H1 (cell line): Measurements from ENCODE around the gene MCC. TPM values are rescaled to one million over a fixed set of nuclear protein-coding genes. Genes with fewer than 3 reads are reported as not detected.

Experiments used
- CTCF ChIA-PET: fragments of 300-600 bp; sonication (Branson Sonifier 250); formaldehyde crosslinking; loops from one replicate; lab custom pipeline; 2021; ENCODE audit not compliant: partially characterized antibody; lab: Charles Lee
- POLR2A ChIA-PET: fragments of 300-600 bp; sonication (Branson Sonifier 250); formaldehyde crosslinking; loops from one replicate; lab custom pipeline; 2021; ENCODE audit warnings: inconsistent platforms; ENCODE audit not compliant: partially characterized antibody; lab: Charles Lee
- DNase-seq, 2 experiments: peaks; one replicate each; pipeline versions ENCODE4 v3.0.0 to v3.0.0-alpha.2; 2010 to 2022; ENCODE audit warnings: low spot score in 2 of 2, low read depth in 1 of 2, mixed read lengths in 1 of 2
- FAIRE-seq: peaks from 2 replicates; lab custom pipeline; 2011; peaks lifted over from hg19 to GRCh38; lab: Jason Lieb, UNC
- H2AFZ ChIP-seq: 2 replicates; pipeline ENCODE4 v1.8.1; 2012; ENCODE audit warnings: low read length, inconsistent platforms
- H2AK5ac ChIP-seq: 2 replicates; pipeline ENCODE4 v1.6.1; 2013; ENCODE audit warnings: low read depth, low read length
- H2BK120ac ChIP-seq: replicated peaks from 2 replicates; pipeline ENCODE3; 2013; ENCODE audit warnings: low read depth, low read length, inconsistent platforms
- H2BK12ac ChIP-seq: 2 replicates; pipeline ENCODE4 v1.6.1; 2013; ENCODE audit warnings: low read depth, low read length
- H2BK15ac ChIP-seq: 2 replicates; pipeline ENCODE4 v1.6.1; 2013; ENCODE audit warnings: low read length
- H2BK20ac ChIP-seq: 2 replicates; pipeline ENCODE4 v1.6.1; 2013; ENCODE audit warnings: low read length
- H2BK5ac ChIP-seq: 2 replicates; pipeline ENCODE4 v1.6.1; 2013; ENCODE audit warnings: low read depth, low read length
- H3K14ac ChIP-seq: 2 replicates; pipeline ENCODE4 v1.6.1; 2013; ENCODE audit warnings: inconsistent platforms; ENCODE audit not compliant: insufficient read length
- H3K18ac ChIP-seq: 2 replicates; pipeline ENCODE4 v1.6.1; 2013; ENCODE audit warnings: low read length; ENCODE audit errors: extremely low read depth
- H3K23ac ChIP-seq: 2 replicates; pipeline ENCODE4 v1.6.1; 2013; ENCODE audit warnings: inconsistent platforms; ENCODE audit not compliant: insufficient read length
- H3K23me2 ChIP-seq: 2 replicates; pipeline ENCODE4 v1.6.1; 2013; ENCODE audit warnings: low read depth, low read length
- H3K27ac ChIP-seq: 2 replicates; pipeline ENCODE4 v1.6.1; 2011; ENCODE audit warnings: low read depth, low read length, inconsistent platforms
- H3K27me3 ChIP-seq, 4 experiments: replicated peaks in 1 of 4; 1 replicate in 1 of 4; 2 replicates in 3 of 4; pipeline versions ENCODE4 v1.6.1 to v1.8.1; 2011 to 2013; ENCODE audit warnings: low read length in 3 of 4, mild to moderate bottlenecking in 3 of 4, inconsistent platforms in 2 of 4, mixed read lengths in 2 of 4, moderate library complexity in 1 of 4; ENCODE audit not compliant: control insufficient read depth in 3 of 4, insufficient read depth in 3 of 4; ENCODE audit errors: extremely low read depth in 1 of 4
- H3K36me3 ChIP-seq, 4 experiments: 2 replicates each; pipeline versions ENCODE4 v1.6.1 to v1.8.1; 2011 to 2013; ENCODE audit warnings: mild to moderate bottlenecking in 4 of 4, low read length in 3 of 4, moderate library complexity in 2 of 4, control low read depth in 1 of 4, inconsistent platforms in 1 of 4; ENCODE audit not compliant: insufficient read depth in 4 of 4, control insufficient read depth in 2 of 4
- H3K4ac ChIP-seq: replicated peaks from 2 replicates; pipeline ENCODE3; 2013; ENCODE audit warnings: low read length, low read depth, mixed read lengths, inconsistent platforms; ENCODE audit not compliant: insufficient read length
- H3K4me1 ChIP-seq, 4 experiments: replicated peaks in 1 of 4; 1 replicate in 1 of 4; 2 replicates in 3 of 4; pipeline versions ENCODE4 v1.6.1 to v1.8.1; 2011 to 2013; ENCODE audit warnings: low read length in 3 of 4, inconsistent platforms in 2 of 4, mixed read lengths in 1 of 4; ENCODE audit not compliant: insufficient read depth in 4 of 4, control insufficient read depth in 3 of 4
- H3K4me2 ChIP-seq, 2 experiments: 2 replicates each; pipeline versions ENCODE4 v1.6.1 to v1.8.1; 2011 to 2013; ENCODE audit warnings: low read depth in 2 of 2, low read length in 2 of 2, control low read depth in 1 of 2, inconsistent platforms in 1 of 2, mild to moderate bottlenecking in 1 of 2; ENCODE audit not compliant: insufficient read depth in 1 of 2
- H3K4me3 ChIP-seq, 4 experiments: fragments of 200-600, 300-600 bp in 1 of 4; sonication (generic), shearing (Covaris generic), sonication (Bioruptor Twin) in 1 of 4; 2 replicates each; pipeline versions ENCODE4 v1.5.1 to v1.8.1; 2011 to 2016; ENCODE audit warnings: low read length in 4 of 4, low read depth in 3 of 4, control low read depth in 2 of 4, inconsistent platforms in 2 of 4, mild to moderate bottlenecking in 2 of 4, mixed read lengths in 1 of 4, moderate library complexity in 1 of 4; ENCODE audit not compliant: insufficient read depth in 2 of 4; ENCODE audit errors: extremely low read depth in 1 of 4
- H3K56ac ChIP-seq: replicated peaks from 2 replicates; pipeline ENCODE3; 2013; ENCODE audit warnings: low read depth, mild to moderate bottlenecking, mixed read lengths, low read length, inconsistent platforms; ENCODE audit not compliant: insufficient read length
- H3K79me1 ChIP-seq: 2 replicates; pipeline ENCODE4 v1.6.1; 2013; ENCODE audit warnings: low read depth, low read length, control low read depth
- H3K79me2 ChIP-seq, 2 experiments: 2 replicates each; pipeline versions ENCODE4 v1.6.1 to v1.8.1; 2012 to 2013; ENCODE audit warnings: low read length in 2 of 2, mild to moderate bottlenecking in 2 of 2, inconsistent platforms in 1 of 2; ENCODE audit not compliant: insufficient read depth in 2 of 2, control insufficient read depth in 1 of 2
- H3K9ac ChIP-seq, 4 experiments: replicated peaks in 1 of 4; 1 replicate in 1 of 4; 2 replicates in 3 of 4; pipeline versions ENCODE4 v1.6.1 to v1.8.1; 2011 to 2013; ENCODE audit warnings: low read depth in 3 of 4, low read length in 3 of 4, control low read depth in 2 of 4, mild to moderate bottlenecking in 2 of 4, moderate library complexity in 2 of 4, inconsistent platforms in 1 of 4; ENCODE audit errors: extremely low read depth in 1 of 4
- H3K9me3 ChIP-seq, 2 experiments: 2 replicates each; pipeline versions ENCODE4 v1.6.1 to v1.8.1; 2012 to 2013; ENCODE audit warnings: mild to moderate bottlenecking in 2 of 2, moderate library complexity in 2 of 2, control low read depth in 1 of 2, inconsistent platforms in 1 of 2, low read depth in 1 of 2, low read length in 1 of 2, mixed read lengths in 1 of 2; ENCODE audit not compliant: insufficient read depth in 2 of 2
- H4K20me1 ChIP-seq, 2 experiments: replicated peaks in 1 of 2; 2 replicates each; pipeline versions ENCODE3 to v1.8.1; 2011 to 2013; ENCODE audit warnings: inconsistent platforms in 2 of 2, low read length in 2 of 2, mild to moderate bottlenecking in 1 of 2; ENCODE audit not compliant: insufficient read depth in 2 of 2, control insufficient read depth in 1 of 2
- H4K5ac ChIP-seq: 2 replicates; pipeline ENCODE4 v1.6.1; 2013; ENCODE audit warnings: low read length, low read depth, mixed read lengths, inconsistent platforms; ENCODE audit not compliant: insufficient read length
- H4K8ac ChIP-seq: 2 replicates; pipeline ENCODE4 v1.8.0; 2013; ENCODE audit warnings: mild to moderate bottlenecking, moderate library complexity, low read length, inconsistent platforms; ENCODE audit not compliant: insufficient read depth; ENCODE audit errors: extremely low read depth
- H4K91ac ChIP-seq: replicated peaks from 2 replicates; pipeline ENCODE3; 2013; ENCODE audit warnings: low read length, mixed read lengths, inconsistent platforms; ENCODE audit not compliant: insufficient read length
- CTCF ChIP-seq, 3 experiments: IDR thresholded peaks; 1 replicate in 2 of 3; 2 replicates in 1 of 3; pipeline versions ENCODE4 v1.5.1 to v1.6.1; 2011; ENCODE audit warnings: low read length in 3 of 3, mild to moderate bottlenecking in 3 of 3, inconsistent platforms in 2 of 3, low read depth in 1 of 3, moderate library complexity in 1 of 3; ENCODE audit not compliant: insufficient read depth in 1 of 3; ENCODE audit errors: control extremely low read depth in 1 of 3
- GTF2F1 ChIP-seq: IDR thresholded peaks from 2 replicates; pipeline ENCODE4 v1.6.1; 2012; ENCODE audit warnings: low read depth, low read length, improper control_type of control experiment, borderline replicate concordance
- HDAC6 ChIP-seq: IDR thresholded peaks from one replicate; pipeline ENCODE4 v1.7.1; 2012; ENCODE audit warnings: low read depth, mild to moderate bottlenecking, inconsistent platforms, low read length, moderate library complexity
- KDM1A ChIP-seq: fragments of 200-600, 300-600 bp; sonication (generic); IDR thresholded peaks from 2 replicates; pipeline ENCODE4 v1.7.1; 2016; ENCODE audit warnings: mild to moderate bottlenecking, low read length, borderline replicate concordance
- MAX ChIP-seq: IDR thresholded peaks from 2 replicates; pipeline ENCODE4 v1.6.1; 2012; ENCODE audit warnings: inconsistent platforms
- NANOG ChIP-seq: IDR thresholded peaks from 2 replicates; pipeline ENCODE4 v1.6.1; 2011; ENCODE audit warnings: low read length, low read depth, mild to moderate bottlenecking, inconsistent platforms; ENCODE audit not compliant: insufficient read depth, poor library complexity, severe bottlenecking
- RAD21 ChIP-seq, 2 experiments: IDR thresholded peaks in 1 of 2; conservative IDR thresholded peaks in 1 of 2; 2 replicates each; pipeline ENCODE4 v1.6.1; 2011; ENCODE audit warnings: low read depth in 2 of 2, low read length in 2 of 2, improper control_type of control experiment in 1 of 2, inconsistent platforms in 1 of 2, mild to moderate bottlenecking in 1 of 2, moderate library complexity in 1 of 2
- RXRA ChIP-seq: IDR thresholded peaks from 2 replicates; pipeline ENCODE4 v1.6.1; 2011; ENCODE audit warnings: low read depth, mild to moderate bottlenecking, low read length, moderate library complexity; ENCODE audit not compliant: insufficient read depth
- SIN3A ChIP-seq, 2 experiments: IDR thresholded peaks in 1 of 2; conservative IDR thresholded peaks in 1 of 2; 2 replicates each; pipeline ENCODE4 v1.6.1; 2011 to 2012; ENCODE audit warnings: low read length in 2 of 2, improper control_type of control experiment in 1 of 2, low read depth in 1 of 2, mild to moderate bottlenecking in 1 of 2
- TBP ChIP-seq: IDR thresholded peaks from 2 replicates; pipeline ENCODE4 v1.6.1; 2011; ENCODE audit warnings: low read depth, low read length, improper control_type of control experiment
- TEAD4 ChIP-seq: IDR thresholded peaks from 2 replicates; pipeline ENCODE4 v1.6.1; 2012; ENCODE audit warnings: low read depth, low read length, inconsistent platforms, mixed read lengths
- WGBS, 2 experiments: shearing (Covaris generic) in 1 of 2; methylation state at CpG; one replicate each; pipeline versions ENCODE4 v1.1.6 to v1.1.7; 2013 to 2015; ENCODE audit warnings: low lambda C conversion rate in 2 of 2, mixed read lengths in 2 of 2, inconsistent platforms in 1 of 2, low coverage in 1 of 2, missing lambda C conversion rate in 1 of 2; ENCODE audit not compliant: insufficient replicate concordance in 2 of 2, insufficient coverage in 1 of 2, insufficient read length in 1 of 2; ENCODE audit errors: extremely low coverage in 1 of 2, missing lambda C conversion rate in 1 of 2; 5-methylcytosine and 5-hydroxymethylcytosine counted together
- polyA plus RNA-seq, 7 experiments: library from polyadenylated mRNA; depleted of rRNA in 3 of 7; stranded (reverse) in 5 of 7; unstranded in 2 of 7; fragments of >200 nt in 5 of 7; fragments of 200-250 nt in 2 of 7; gene quantifications; 1 replicate in 5 of 7; 2 replicates in 1 of 7; 4 replicates in 1 of 7; pipeline versions ENCODE4 v1.2.1 to v1.2.3, GENCODE V29; 2011 to 2013; ENCODE audit warnings: missing spikeins in 2 of 7, mixed read lengths in 2 of 7
- total RNA-seq: library from RNA; stranded (reverse); fragmentation: NEBNext Ultra II Directional; extraction: Animal tissue kit (Norgen Biotek cat#: 25700); gene quantifications from 2 replicates; pipeline ENCODE4 v1.2.1, GENCODE V29; 2021

Gene MCC
- total and polyA plus RNA-seq, 2 of the 8 experiments (the other 6 are each of a cell fraction or from before 2014, with no cell fraction given) = 2.6 to 18.3 TPM

GRCh38 chr5:113358696-113359095 lies 129.6 kb downstream of the MCC start:
- Histone ChIP-seq H3K4me1 (no peaks in the 10 kb centered on the region), H3K79me2 (no peaks in the 10 kb centered on the region), H3K4me2 (no peak overlapping the region), H2AFZ (no peak overlapping the region), H3K27me3 (no peaks in the 10 kb centered on the region), H4K5ac (no peak overlapping the region), H3K23ac (no peak overlapping the region), H2BK20ac (no peak overlapping the region), H4K91ac (no peak overlapping the region), H3K4me3 (no peak overlapping the region), H4K20me1 (no peaks in the 10 kb centered on the region), H3K14ac (no peak overlapping the region), H3K4ac (no peak overlapping the region), H3K27ac (no peak overlapping the region), H3K56ac (no peak overlapping the region), H3K36me3 (no peaks in the 10 kb centered on the region), H2BK12ac (no peak overlapping the region), H3K9ac (no peak overlapping the region), H3K79me1 (no peaks in the 10 kb centered on the region), H3K9me3 (no peaks in the 10 kb centered on the region), H2BK15ac (no peak overlapping the region), H3K23me2 (no peaks in the 10 kb centered on the region), H3K18ac (no peak overlapping the region), H2BK5ac (no peak overlapping the region), H2AK5ac (no peak overlapping the region), H2BK120ac (no peak overlapping the region), H4K8ac (no peak overlapping the region)
- ChIA-PET CTCF (interaction anchor here (0.8 to 2.4 kb wide), 6 partner anchors 9 to 285 kb away, joined by 3 to 12 read pairs (median 3); no protein-coding TSS in a partner anchor), POLR2A (no interaction called here)
- no peak for FAIRE-seq
- DNase-seq = no peak
- 83% methylated on average over 3 of the region's 3 CpGs; no CpG with 5 or more reads in 1 of the 2 experiments for WGBS, 2 experiments
- TF ChIP-seq HDAC6 = no peak
- no peak for TF ChIP-seq GTF2F1
- no peak for TF ChIP-seq SIN3A (conservative IDR thresholded peaks at IDR 0.05 in 1 of 2, IDR thresholded peaks at IDR 0.05 in 1 of 2; ENCODE audit: low read depth in 1 of 2, low read length in 2 of 2)
- no peak for TF ChIP-seq TEAD4
- no peak for TF ChIP-seq KDM1A
- no peak for TF ChIP-seq CTCF (IDR thresholded peaks at IDR 0.05; ENCODE audit: control extremely low read depth in 1 of 3, insufficient read depth in 1 of 3, low read depth in 1 of 3, low read length in 3 of 3)
- TF ChIP-seq TBP = no peak
- TF ChIP-seq RAD21 (IDR thresholded peaks at IDR 0.05 in 1 of 2, conservative IDR thresholded peaks at IDR 0.05 in 1 of 2; ENCODE audit: low read depth in 2 of 2, low read length in 2 of 2) = no peak
- TF ChIP-seq RXRA = no peak
- no peak for TF ChIP-seq MAX
- no peak for TF ChIP-seq NANOG
